ENCODE results near the gene RASSF1. TPM values are rescaled to one million over a fixed set of nuclear protein-coding genes. Genes with fewer than 3 reads are reported as not detected.
A peak's percentile ranks its signal among the peaks of the same experiment; 100 is the strongest.

The RASSF1 gene
- total and polyA plus RNA-seq, 2 of the 13 experiments (the other 11 are each of a cell fraction or from before 2014, with no cell fraction given), result 10.2 to 27.5 TPM

- TF ChIP-seq MLXIP (CRISPR knock-in tag; IDR thresholded peaks at IDR 0.05; ENCODE audit: borderline replicate concordance) (no peak), SRSF1 (optimal IDR thresholded peaks at IDR 0.05; ENCODE audit: low read depth, low read length) (peak; percentile 21), PAWR (CRISPR knock-in tag; IDR thresholded peaks at IDR 0.05; ENCODE audit: borderline replicate concordance) (no peak; the same call in 1 of the 2 replicates), ZBTB3 (CRISPR knock-in tag; IDR thresholded peaks at IDR 0.05; ENCODE audit: borderline replicate concordance, low read depth) (no peak), ZSCAN31 (CRISPR knock-in tag; IDR thresholded peaks at IDR 0.05; ENCODE audit: low read depth) (0 out of 2 replicates have a peak, but pooled peaks have one; percentile 43), HDAC2 (CRISPR knock-in tag; IDR thresholded peaks at IDR 0.05) (peak; percentile 43; the same call in 1 of the 2 replicates), NCOA2 (CRISPR knock-in tag; IDR thresholded peaks at IDR 0.05) (peak; percentile 56), FOSL1 (CRISPR knock-in tag; IDR thresholded peaks at IDR 0.05; ENCODE audit: borderline replicate concordance) (no peak), ZNF326 (CRISPR knock-in tag; IDR thresholded peaks at IDR 0.05; ENCODE audit: borderline replicate concordance) (no peak), ZNF589 (CRISPR knock-in tag; conservative IDR thresholded peaks at IDR 0.05) (no peak), ADNP (CRISPR knock-in tag; IDR thresholded peaks at IDR 0.05) (0 out of 2 replicates have a peak, but pooled peaks have one; percentile 6), ZNF230 (CRISPR knock-in tag; IDR thresholded peaks at IDR 0.05) (no peak), GABPA (IDR thresholded peaks at IDR 0.05; ENCODE audit: low read depth, low read length) (no peak), GABPA (CRISPR knock-in tag; IDR thresholded peaks at IDR 0.05; ENCODE audit: low read depth) (peak; percentile 23; the same call in 1 of the 2 replicates), GABPB1 (CRISPR knock-in tag; IDR thresholded peaks at IDR 0.05) (peak; percentile 42; the same call in 1 of the 2 replicates), FOXK1 (CRISPR knock-in tag; IDR thresholded peaks at IDR 0.05; ENCODE audit: borderline replicate concordance, low read depth) (peak; percentile 45; the same call in 1 of the 2 replicates), ZNF362 (CRISPR knock-in tag; IDR thresholded peaks at IDR 0.05; ENCODE audit: borderline replicate concordance) (peak; percentile 53; the same call in 1 of the 2 replicates), ZNF615 (CRISPR knock-in tag; IDR thresholded peaks at IDR 0.05; ENCODE audit: borderline replicate concordance) (peak; percentile 73; the same call in 1 of the 2 replicates), ZNF350 (CRISPR knock-in tag; IDR thresholded peaks at IDR 0.05; ENCODE audit: borderline replicate concordance, low read depth) (peak; percentile 44), ZNF749 (CRISPR knock-in tag; IDR thresholded peaks at IDR 0.05; ENCODE audit: borderline replicate concordance) (peak; percentile 17; the same call in 1 of the 2 replicates), ZNF879 (CRISPR knock-in tag; IDR thresholded peaks at IDR 0.05) (no peak), FLYWCH1 (CRISPR knock-in tag; IDR thresholded peaks at IDR 0.05) (peak; percentile 56; the same call in 1 of the 2 replicates), RBFOX2 (IDR thresholded peaks at IDR 0.05; ENCODE audit: low read depth, low read length) (peak; percentile 92)
- TF ChIP-seq, protein P1, sequence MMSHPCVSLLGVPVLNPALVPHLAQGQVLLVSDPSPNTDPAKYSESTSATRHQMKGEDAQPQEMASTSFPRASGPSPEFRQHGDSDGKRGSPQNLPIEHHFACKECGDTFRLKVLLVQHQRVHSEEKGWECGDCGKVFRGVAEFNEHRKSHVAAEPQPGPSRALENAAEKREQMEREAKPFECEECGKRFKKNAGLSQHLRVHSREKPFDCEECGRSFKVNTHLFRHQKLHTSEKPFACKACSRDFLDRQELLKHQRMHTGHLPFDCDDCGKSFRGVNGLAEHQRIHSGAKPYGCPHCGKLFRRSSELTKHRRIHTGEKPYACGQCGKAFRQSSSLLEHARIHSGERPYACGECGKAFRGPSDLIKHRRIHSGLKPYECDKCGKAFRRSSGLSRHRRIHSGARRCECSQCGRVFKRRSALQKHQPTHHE (CRISPR knock-in tag; IDR thresholded peaks at IDR 0.05; ENCODE audit: borderline replicate concordance), result 0 out of 2 replicates have a peak, but pooled peaks have one; percentile 60
Observed at GRCh38 chr3:50321336-50322114, 19.1 kb downstream of the RASSF1 start (continued).
